HepG2 (cell line): ENCODE measurements around the gene GPC6. TPM values are rescaled to one million over a fixed set of nuclear protein-coding genes. Genes with fewer than 3 reads are reported as not detected.

Experiments
- CBX1 ChIP-seq: IDR thresholded peaks from one replicate; pipeline ENCODE4 v1.6.1; 2016; ENCODE audit warnings: antibody characterized with exemption, low read depth
- FOXO1 ChIP-seq: sonication (generic); formaldehyde crosslinking; IDR thresholded peaks from 2 replicates; pipeline ENCODE4 v1.4.0; 2020; ENCODE audit warnings: missing genetic modification reagents
- HDAC1 ChIP-seq: sonication (generic); formaldehyde crosslinking; IDR thresholded peaks from 2 replicates; pipeline ENCODE4 v1.5.1; 2020; ENCODE audit warnings: mild to moderate bottlenecking, missing genetic modification reagents
- KDM1A ChIP-seq: IDR thresholded peaks from 2 replicates; pipeline ENCODE4 v1.6.1; 2016; ENCODE audit warnings: missing compliant biosample characterization
- KLF16 ChIP-seq, 2 experiments: sonication (generic) in 1 of 2; formaldehyde crosslinking in 1 of 2; IDR thresholded peaks; 2 replicates each; pipeline versions ENCODE4 v1.6.1 to v1.8.0; 2016 to 2023; ENCODE audit warnings: missing genetic modification reagents in 2 of 2, missing compliant biosample characterization in 1 of 2
- NCOA2 ChIP-seq: sonication (generic); formaldehyde crosslinking; IDR thresholded peaks from 2 replicates; pipeline ENCODE4 v1.8.0; 2022; ENCODE audit warnings: inconsistent platforms
- NFE2L2 ChIP-seq: fragments of 150-350 bp; IDR thresholded peaks from 2 replicates; pipeline ENCODE4 v1.6.1; 2014; ENCODE audit warnings: low read length
- NFIC ChIP-seq: IDR thresholded peaks from 2 replicates; pipeline ENCODE4 v1.6.1; 2012; ENCODE audit warnings: mild to moderate bottlenecking, low read length, inconsistent platforms
- RCOR2 ChIP-seq: IDR thresholded peaks from 2 replicates; pipeline ENCODE4 v1.6.1; 2016; ENCODE audit warnings: missing biosample characterization, missing genetic modification reagents
- ZNF121 ChIP-seq: sonication (generic); formaldehyde crosslinking; IDR thresholded peaks from 2 replicates; pipeline ENCODE4 v1.5.0; 2020; ENCODE audit warnings: mild to moderate bottlenecking, missing genetic modification reagents
- ZNF331 ChIP-seq: sonication (generic); formaldehyde crosslinking; IDR thresholded peaks from 2 replicates; pipeline ENCODE4 v1.4.0; 2020; ENCODE audit warnings: missing genetic modification reagents
- ZNF501 ChIP-seq: sonication (generic); formaldehyde crosslinking; IDR thresholded peaks from 2 replicates; pipeline ENCODE4 v1.5.1; 2020; ENCODE audit warnings: mild to moderate bottlenecking, moderate library complexity, missing genetic modification reagents
- ZNF556 ChIP-seq: sonication (generic); formaldehyde crosslinking; IDR thresholded peaks from 2 replicates; pipeline ENCODE4 v1.4.0; 2020; ENCODE audit warnings: mild to moderate bottlenecking, missing genetic modification reagents, borderline replicate concordance
- ZNF614 ChIP-seq: IDR thresholded peaks from 2 replicates; pipeline ENCODE4 v1.6.1; 2018; ENCODE audit warnings: missing biosample characterization, missing genetic modification reagents, inconsistent platforms, borderline replicate concordance
- ZNF720 ChIP-seq: sonication (generic); formaldehyde crosslinking; IDR thresholded peaks from 2 replicates; pipeline ENCODE4 v1.4.0; 2020; ENCODE audit warnings: missing genetic modification reagents
- polyA plus RNA-seq, 8 experiments: library from polyadenylated mRNA; depleted of rRNA in 3 of 8; stranded (reverse) in 7 of 8; unstranded in 1 of 8; fragments of >200 nt; fragmentation: Illumina TruSeq in 4 of 8; extraction: Trizol in 4 of 8; gene quantifications; 2 replicates each; pipeline versions ENCODE4 v1.2.1 to v1.2.3, GENCODE V29; 2011 to 2016; ENCODE audit warnings: low read depth in 4 of 8, missing spikeins in 1 of 8, mixed read lengths in 1 of 8; ENCODE audit not compliant: insufficient read depth in 1 of 8
- total RNA-seq, 5 experiments: library from RNA; depleted of rRNA; stranded (reverse); fragments of >200 nt; fragmentation: Illumina TruSeq; extraction: Trizol; gene quantifications; 2 replicates each; pipeline ENCODE4 v1.2.3, GENCODE V29; 2016; ENCODE audit warnings: low read depth in 1 of 5
- TF ChIP-seq, protein P1 (sequence below), 2 experiments: sonication (generic) in 1 of 2; formaldehyde crosslinking in 1 of 2; IDR thresholded peaks; 2 replicates each; pipeline versions ENCODE4 v1.6.1 to v1.9.0; 2014 to 2022; ENCODE audit warnings: antibody characterized with exemption in 1 of 2, borderline replicate concordance in 1 of 2, inconsistent platforms in 1 of 2, low read depth in 1 of 2, missing genetic modification reagents in 1 of 2
- TF ChIP-seq, protein P2 (sequence below), 2 experiments: sonication (generic) in 1 of 2; formaldehyde crosslinking in 1 of 2; IDR thresholded peaks; 2 replicates each; pipeline versions ENCODE4 v1.5.1 to v1.6.1; 2011 to 2020; ENCODE audit warnings: borderline replicate concordance in 1 of 2, low read depth in 1 of 2, low read length in 1 of 2, mild to moderate bottlenecking in 1 of 2, missing genetic modification reagents in 1 of 2, moderate library complexity in 1 of 2
- TF ChIP-seq, protein P3 (sequence below): IDR thresholded peaks from 2 replicates; pipeline ENCODE4 v1.6.1; 2012; ENCODE audit warnings: low read length, improper control_type of control experiment

The GPC6 gene
- total and polyA plus RNA-seq, 2 of the 13 experiments (the other 11 are each of a cell fraction or from before 2014, with no cell fraction given), result 24.5 to 33.9 TPM

DNA sequence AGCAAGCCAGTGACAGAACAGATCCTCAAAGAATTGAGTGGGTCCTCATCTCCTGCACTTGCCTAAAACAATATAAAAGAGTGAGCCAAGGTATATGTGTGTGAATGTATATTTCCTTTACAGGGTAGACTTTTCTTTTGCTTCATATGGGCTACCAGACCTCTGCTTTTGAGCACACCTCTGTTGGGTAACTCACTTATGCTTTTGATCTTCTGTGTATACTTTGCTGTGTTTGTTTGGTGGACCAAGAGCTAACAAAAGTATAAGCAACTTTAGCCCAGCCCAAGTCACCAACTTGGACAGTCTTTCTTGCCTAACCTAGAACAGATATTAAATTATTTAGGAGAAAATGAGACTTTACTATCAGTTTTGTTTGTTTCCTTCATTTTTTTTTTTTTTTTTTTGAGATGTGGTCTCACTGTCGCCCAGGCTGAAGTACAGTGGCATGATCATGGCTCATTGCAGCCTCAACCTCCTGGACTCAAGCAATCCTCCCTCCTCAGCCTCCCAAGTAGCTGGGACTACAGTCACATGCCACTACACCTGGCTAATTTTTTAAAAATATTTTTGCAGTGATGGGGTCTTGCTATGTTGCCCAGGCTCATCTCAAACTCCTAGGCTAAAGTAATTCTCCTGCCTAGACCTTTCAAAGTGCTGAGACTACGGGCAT, 739.8 kb downstream of the GPC6 start (continued):
- TF ChIP-seq, protein P1, sequence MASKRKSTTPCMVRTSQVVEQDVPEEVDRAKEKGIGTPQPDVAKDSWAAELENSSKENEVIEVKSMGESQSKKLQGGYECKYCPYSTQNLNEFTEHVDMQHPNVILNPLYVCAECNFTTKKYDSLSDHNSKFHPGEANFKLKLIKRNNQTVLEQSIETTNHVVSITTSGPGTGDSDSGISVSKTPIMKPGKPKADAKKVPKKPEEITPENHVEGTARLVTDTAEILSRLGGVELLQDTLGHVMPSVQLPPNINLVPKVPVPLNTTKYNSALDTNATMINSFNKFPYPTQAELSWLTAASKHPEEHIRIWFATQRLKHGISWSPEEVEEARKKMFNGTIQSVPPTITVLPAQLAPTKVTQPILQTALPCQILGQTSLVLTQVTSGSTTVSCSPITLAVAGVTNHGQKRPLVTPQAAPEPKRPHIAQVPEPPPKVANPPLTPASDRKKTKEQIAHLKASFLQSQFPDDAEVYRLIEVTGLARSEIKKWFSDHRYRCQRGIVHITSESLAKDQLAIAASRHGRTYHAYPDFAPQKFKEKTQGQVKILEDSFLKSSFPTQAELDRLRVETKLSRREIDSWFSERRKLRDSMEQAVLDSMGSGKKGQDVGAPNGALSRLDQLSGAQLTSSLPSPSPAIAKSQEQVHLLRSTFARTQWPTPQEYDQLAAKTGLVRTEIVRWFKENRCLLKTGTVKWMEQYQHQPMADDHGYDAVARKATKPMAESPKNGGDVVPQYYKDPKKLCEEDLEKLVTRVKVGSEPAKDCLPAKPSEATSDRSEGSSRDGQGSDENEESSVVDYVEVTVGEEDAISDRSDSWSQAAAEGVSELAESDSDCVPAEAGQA (IDR thresholded peaks at IDR 0.05; ENCODE audit: low read depth), result no peak
- TF ChIP-seq, protein P1 (CRISPR knock-in tag; IDR thresholded peaks at IDR 0.05; ENCODE audit: borderline replicate concordance), result no peak
- TF ChIP-seq FOXO1 (CRISPR knock-in tag) (peak; percentile 84), KLF16 (CRISPR knock-in tag; IDR thresholded peaks at IDR 0.05) (peak in 1 of 2 experiments; percentile 50; a peak in 1 of 4 replicates), NCOA2 (CRISPR knock-in tag) (peak; percentile 81), ZNF121 (peak; percentile 77), HDAC1 (peak; percentile 32; the same call in 1 of the 2 replicates), RCOR2 (CRISPR knock-in tag) (0 out of 2 replicates have a peak, but pooled peaks have one; percentile 31), ZNF501 (CRISPR knock-in tag) (no peak), NFIC (peak; percentile 67; the same call in 1 of the 2 replicates), CBX1 (no peak), NFE2L2 (no peak), ZNF720 (no peak), KDM1A (CRISPR knock-in tag) (peak; percentile 46; the same call in 1 of the 2 replicates), ZNF614 (peak; percentile 79; the same call in 1 of the 2 replicates), ZNF556 (CRISPR knock-in tag) (0 out of 2 replicates have a peak, but pooled peaks have one; percentile 31), ZNF331 (CRISPR knock-in tag) (peak; percentile 49; the same call in 1 of the 2 replicates)
- TF ChIP-seq, protein P2, sequence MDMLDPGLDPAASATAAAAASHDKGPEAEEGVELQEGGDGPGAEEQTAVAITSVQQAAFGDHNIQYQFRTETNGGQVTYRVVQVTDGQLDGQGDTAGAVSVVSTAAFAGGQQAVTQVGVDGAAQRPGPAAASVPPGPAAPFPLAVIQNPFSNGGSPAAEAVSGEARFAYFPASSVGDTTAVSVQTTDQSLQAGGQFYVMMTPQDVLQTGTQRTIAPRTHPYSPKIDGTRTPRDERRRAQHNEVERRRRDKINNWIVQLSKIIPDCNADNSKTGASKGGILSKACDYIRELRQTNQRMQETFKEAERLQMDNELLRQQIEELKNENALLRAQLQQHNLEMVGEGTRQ (IDR thresholded peaks at IDR 0.05; ENCODE audit: low read depth, low read length), result no peak
- TF ChIP-seq, protein P2 (CRISPR knock-in tag; IDR thresholded peaks at IDR 0.05; ENCODE audit: borderline replicate concordance), result no peak
- TF ChIP-seq, protein P3, sequence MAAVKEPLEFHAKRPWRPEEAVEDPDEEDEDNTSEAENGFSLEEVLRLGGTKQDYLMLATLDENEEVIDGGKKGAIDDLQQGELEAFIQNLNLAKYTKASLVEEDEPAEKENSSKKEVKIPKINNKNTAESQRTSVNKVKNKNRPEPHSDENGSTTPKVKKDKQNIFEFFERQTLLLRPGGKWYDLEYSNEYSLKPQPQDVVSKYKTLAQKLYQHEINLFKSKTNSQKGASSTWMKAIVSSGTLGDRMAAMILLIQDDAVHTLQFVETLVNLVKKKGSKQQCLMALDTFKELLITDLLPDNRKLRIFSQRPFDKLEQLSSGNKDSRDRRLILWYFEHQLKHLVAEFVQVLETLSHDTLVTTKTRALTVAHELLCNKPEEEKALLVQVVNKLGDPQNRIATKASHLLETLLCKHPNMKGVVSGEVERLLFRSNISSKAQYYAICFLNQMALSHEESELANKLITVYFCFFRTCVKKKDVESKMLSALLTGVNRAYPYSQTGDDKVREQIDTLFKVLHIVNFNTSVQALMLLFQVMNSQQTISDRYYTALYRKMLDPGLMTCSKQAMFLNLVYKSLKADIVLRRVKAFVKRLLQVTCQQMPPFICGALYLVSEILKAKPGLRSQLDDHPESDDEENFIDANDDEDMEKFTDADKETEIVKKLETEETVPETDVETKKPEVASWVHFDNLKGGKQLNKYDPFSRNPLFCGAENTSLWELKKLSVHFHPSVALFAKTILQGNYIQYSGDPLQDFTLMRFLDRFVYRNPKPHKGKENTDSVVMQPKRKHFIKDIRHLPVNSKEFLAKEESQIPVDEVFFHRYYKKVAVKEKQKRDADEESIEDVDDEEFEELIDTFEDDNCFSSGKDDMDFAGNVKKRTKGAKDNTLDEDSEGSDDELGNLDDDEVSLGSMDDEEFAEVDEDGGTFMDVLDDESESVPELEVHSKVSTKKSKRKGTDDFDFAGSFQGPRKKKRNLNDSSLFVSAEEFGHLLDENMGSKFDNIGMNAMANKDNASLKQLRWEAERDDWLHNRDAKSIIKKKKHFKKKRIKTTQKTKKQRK, result no peak
